GM12878 (cell line): ENCODE results near the gene TJAP1. TPM values are rescaled to one million over a fixed set of nuclear protein-coding genes. Genes with fewer than 3 reads are reported as not detected.

Experiments used
- ATAC-seq: fragments of 200-7000 bp; cut with Tn5 transposase; 3 replicates; pipeline ENCODE4 v1.9.1; 2020; ENCODE audit warnings: mild to moderate bottlenecking, moderate library complexity
- BruUV-seq: library from RNA; stranded (reverse); fragments of 400-500 nt; replicated peaks from 2 replicates; lab custom pipeline; 2021; lab: Mats Ljungman, UMichigan
- CTCF ChIA-PET: fragments of 300-600 bp; sonication (Branson Sonifier 250); formaldehyde crosslinking; extraction: SDS; loops from one replicate; lab custom pipeline; 2021; ENCODE audit warnings: inconsistent platforms; lab: Yijun Ruan, JAX
- POLR2A ChIA-PET: fragments of 350-600 bp; formaldehyde crosslinking; extraction: SDS; loops from one replicate; lab custom pipeline; 2021; ENCODE audit warnings: inconsistent platforms; lab: Charles Lee
- RAD21 ChIA-PET: fragments of 300-600 bp; sonication (Branson Sonifier 250); formaldehyde crosslinking; loops from one replicate; lab custom pipeline; 2023; ENCODE audit warnings: antibody characterized with exemption; ENCODE audit not compliant: unreplicated experiment; lab: Charles Lee
- SMC1A ChIA-PET: fragments of 300-600 bp; sonication (Branson Sonifier 250); formaldehyde crosslinking; loops from one replicate; lab custom pipeline; 2023; ENCODE audit not compliant: unreplicated experiment, uncharacterized antibody; lab: Charles Lee
- DNase-seq: peaks from one replicate; pipeline ENCODE4 v3.0.0-alpha.2; 2011; ENCODE audit warnings: low read depth, low spot score
- FAIRE-seq: peaks from 3 replicates; lab custom pipeline; 2011; peaks lifted over from hg19 to GRCh38; lab: Jason Lieb, UNC
- H2AFZ ChIP-seq: 2 replicates; pipeline ENCODE4 v1.6.0; 2011; ENCODE audit warnings: low read depth, low read length, control low read depth; ENCODE audit not compliant: control insufficient read depth
- H3K27ac ChIP-seq: 2 replicates; pipeline ENCODE4 v1.5.1; 2011; ENCODE audit warnings: control low read depth; ENCODE audit not compliant: control insufficient read depth, insufficient read depth
- H3K27me3 ChIP-seq, 2 experiments: replicated peaks in 1 of 2; 2 replicates each; pipeline versions ENCODE4 v1.6.0 to v1.6.1; 2011; ENCODE audit warnings: low read length in 1 of 2; ENCODE audit not compliant: control insufficient read depth in 2 of 2, insufficient read depth in 2 of 2
- H3K36me3 ChIP-seq, 2 experiments: 2 replicates each; pipeline ENCODE4 v1.5.1; 2011; ENCODE audit warnings: low read length in 1 of 2; ENCODE audit not compliant: control insufficient read depth in 2 of 2, insufficient read depth in 2 of 2
- H3K4me1 ChIP-seq: 2 replicates; pipeline ENCODE4 v1.6.1; 2011; ENCODE audit warnings: mild to moderate bottlenecking, low read length, moderate library complexity, mixed read lengths; ENCODE audit not compliant: control insufficient read depth, insufficient read depth
- H3K4me2 ChIP-seq: 2 replicates; pipeline ENCODE4 v1.6.0; 2011; ENCODE audit warnings: control low read depth; ENCODE audit not compliant: control insufficient read depth, insufficient read depth
- H3K4me3 ChIP-seq: fragments of 200-600 bp; sonication (generic); 2 replicates; pipeline ENCODE4 v1.5.1; 2016
- H3K79me2 ChIP-seq: 2 replicates; pipeline ENCODE4 v1.6.0; 2011; ENCODE audit warnings: low read length; ENCODE audit not compliant: control insufficient read depth, insufficient read depth
- H3K9ac ChIP-seq: 2 replicates; pipeline ENCODE4 v1.8.0; 2011; ENCODE audit warnings: low read length, control low read depth, mixed read lengths; ENCODE audit not compliant: control insufficient read depth, insufficient read depth
- H3K9me3 ChIP-seq: replicated peaks from 3 replicates; pipeline ENCODE4 v1.5.1; 2011; ENCODE audit warnings: mild to moderate bottlenecking, low read length; ENCODE audit not compliant: control insufficient read depth, insufficient read depth
- H4K20me1 ChIP-seq: 2 replicates; pipeline ENCODE4 v1.6.0; 2011; ENCODE audit not compliant: control insufficient read depth, insufficient read depth
- EED ChIP-seq: sonication (generic); IDR thresholded peaks from 2 replicates; pipeline ENCODE4 v1.6.1; 2016; ENCODE audit warnings: antibody characterized with exemption, low read depth
- ESRRA ChIP-seq: IDR thresholded peaks from 2 replicates; pipeline ENCODE4 v1.6.1; 2012; ENCODE audit warnings: mild to moderate bottlenecking, low read length, improper control_type of control experiment
- IRF4 ChIP-seq: IDR thresholded peaks from 2 replicates; pipeline ENCODE4 v1.6.1; 2011; ENCODE audit warnings: low read depth, low read length
- MXI1 ChIP-seq: fragments of 150-350 bp; IDR thresholded peaks from 2 replicates; pipeline ENCODE4 v1.6.1; 2011; ENCODE audit warnings: low read depth, mild to moderate bottlenecking, inconsistent platforms, low read length, improper control_type of control experiment
- PAX5 ChIP-seq: IDR thresholded peaks from 2 replicates; pipeline ENCODE4 v1.6.1; 2011; ENCODE audit warnings: low read depth, low read length, borderline replicate concordance
- POLR2AphosphoS5 ChIP-seq: IDR thresholded peaks from 2 replicates; pipeline ENCODE4 v1.6.1; 2011; ENCODE audit warnings: mild to moderate bottlenecking, low read length, inconsistent platforms
- RB1 ChIP-seq: fragments of 450-650 bp; formaldehyde crosslinking; IDR thresholded peaks from 2 replicates; pipeline ENCODE4 v1.6.1; 2017; ENCODE audit warnings: mild to moderate bottlenecking, borderline replicate concordance
- TCF7 ChIP-seq: IDR thresholded peaks from 2 replicates; pipeline ENCODE4 v1.6.1; 2014; ENCODE audit warnings: antibody characterized with exemption, borderline replicate concordance
- WRNIP1 ChIP-seq: IDR thresholded peaks from 2 replicates; pipeline ENCODE4 v1.6.1; 2011; ENCODE audit warnings: low read depth, low read length, improper control_type of control experiment, borderline replicate concordance
- YY1 ChIP-seq: IDR thresholded peaks from 2 replicates; pipeline ENCODE4 v1.6.1; 2011; ENCODE audit warnings: low read depth, mild to moderate bottlenecking, low read length
- WGBS: methylation state at CpG from one replicate; pipeline ENCODE4 v1.1.6; 2016; ENCODE audit warnings: low lambda C conversion rate; ENCODE audit not compliant: insufficient replicate concordance, insufficient coverage; ENCODE audit errors: missing lambda C conversion rate; 5-methylcytosine and 5-hydroxymethylcytosine counted together
- in situ Hi-C: fragments of 300-500 bp; cut with MboI; formaldehyde crosslinking; loops from 9 replicates; pipeline ENCODE4 v1.14.3; 2018; ENCODE audit warnings: mixed read lengths
- intact Hi-C: fragments of 100-400 bp; cut with micrococcal nuclease; formaldehyde crosslinking; loops from one replicate; pipeline ENCODE4 v1.14.2; 2022; ENCODE audit not compliant: unreplicated experiment
- polyA plus RNA-seq, 11 experiments: library from polyadenylated mRNA; depleted of rRNA in 4 of 11; unstranded in 6 of 11; stranded (reverse) in 5 of 11; fragments of >200 nt; fragmentation: Nextera tagmentation in 4 of 11; fragmentation: Illumina TruSeq in 1 of 11; extraction: Ambion mirVana in 4 of 11; extraction: Trizol in 1 of 11; gene quantifications; 1 replicate in 1 of 11; 2 replicates in 10 of 11; pipeline versions ENCODE4 v1.2.1 to v1.2.3, GENCODE V29; 2011 to 2016; ENCODE audit warnings: inconsistent platforms in 2 of 11, missing spikeins in 2 of 11, low read depth in 1 of 11
- total RNA-seq, 4 experiments: library from RNA; depleted of rRNA in 3 of 4; stranded (reverse); fragments of >200 nt in 3 of 4; fragmentation: Illumina TruSeq in 1 of 4; extraction: Trizol in 1 of 4; gene quantifications; 2 replicates each; pipeline versions ENCODE4 v1.2.1 to v1.2.3, GENCODE V29; 2013 to 2021
- TF ChIP-seq, protein P1 (sequence below): fragments of 450-650 bp; IDR thresholded peaks from 2 replicates; pipeline ENCODE4 v1.6.1; 2017; ENCODE audit warnings: mild to moderate bottlenecking, moderate library complexity
- TF ChIP-seq, protein P2 (sequence below): fragments of 450-650 bp; IDR thresholded peaks from 2 replicates; pipeline ENCODE4 v1.6.1; 2014; ENCODE audit warnings: mild to moderate bottlenecking
- TF ChIP-seq, protein P3 (sequence below): fragments of 450-650 bp; IDR thresholded peaks from 2 replicates; pipeline ENCODE4 v1.6.1; 2018; ENCODE audit warnings: borderline replicate concordance, mild to moderate bottlenecking; ENCODE audit not compliant: partially characterized antibody
- TF ChIP-seq, protein P4 (sequence below): fragments of 450-650 bp; formaldehyde crosslinking; IDR thresholded peaks from 2 replicates; pipeline ENCODE4 v1.4.0; 2022; ENCODE audit warnings: mild to moderate bottlenecking, moderate library complexity

The TJAP1 gene
- total and polyA plus RNA-seq, 10 of the 15 experiments (the other 5 are each of a cell fraction or from before 2014, with no cell fraction given) = 0.11 to 22.6 (median 12.8) TPM

DNA sequence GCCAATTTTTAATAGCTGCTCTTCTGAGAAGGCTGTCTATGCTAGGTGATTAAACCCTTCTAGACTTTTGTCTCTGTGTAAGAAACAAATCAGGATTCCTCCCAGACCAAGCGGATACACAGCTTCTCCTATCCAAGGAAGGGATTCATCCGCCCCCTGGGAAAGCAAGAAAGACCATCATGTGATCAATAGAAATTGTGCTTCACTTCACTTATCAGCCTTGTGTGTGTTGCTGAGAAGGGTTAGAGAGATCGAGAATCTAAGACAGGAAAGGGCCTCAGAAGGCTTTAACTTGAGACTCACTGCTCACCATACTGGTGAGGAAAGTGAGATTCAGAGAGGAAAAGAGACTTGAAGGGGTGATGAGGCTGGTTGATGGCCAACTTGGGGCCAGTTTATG, 48.5 kb upstream of the TJAP1 start:
- ChIA-PET SMC1A (interaction anchor here (1.0 to 1.4 kb wide), 4 partner anchors 31 to 73 kb away, joined by 3 to 6 read pairs (median 4); no protein-coding TSS in a partner anchor), POLR2A (interaction anchor here (0.6 to 1.0 kb wide), 2 partner anchors 48 to 58 kb away, joined by 4 to 5 read pairs; partner anchors contain the start of gene TJAP1), CTCF (interaction anchor here (0.7 to 2.1 kb wide), 5 partner anchors 10 to 165 kb away, joined by 3 to 6 read pairs (median 3); partner anchors contain the start of gene CRIP3), RAD21 (no interaction called here)
- Histone ChIP-seq H2AFZ (no peak overlapping the region), H3K9ac (peak overlapping the region; percentile 86), H3K4me2 (peak overlapping the region; percentile 98), H4K20me1 (no peaks in the 10 kb centered on the region), H3K36me3 (peaks cover 3 to 4% of the 10 kb centered on the region in 2 experiments; a peak in 3 of 4 replicates), H3K4me3 (peak overlapping the region; percentile 90), H3K27me3 (no peaks in the 10 kb centered on the region), H3K4me1 (peaks cover 10% of the 10 kb centered on the region), H3K9me3 (no peaks in the 10 kb centered on the region), H3K27ac (peak overlapping the region; percentile 79), H3K79me2 (peaks cover 22% of the 10 kb centered on the region)
- WGBS = 66% methylated on average over 3 of the region's 3 CpGs
- no peak for DNase-seq
- no peak for ATAC-seq
- no TSS peak for BruUV-seq
- in situ Hi-C loops (no loop called here), intact Hi-C loops (no loop called here)
- TF ChIP-seq YY1 (no peak), PAX5 (no peak), EED (no peak), ESRRA (no peak), POLR2AphosphoS5 (no peak), IRF4 (no peak), RB1 (no peak), MXI1 (no peak), WRNIP1 (no peak), TCF7 (no peak)
- TF ChIP-seq, protein P1, sequence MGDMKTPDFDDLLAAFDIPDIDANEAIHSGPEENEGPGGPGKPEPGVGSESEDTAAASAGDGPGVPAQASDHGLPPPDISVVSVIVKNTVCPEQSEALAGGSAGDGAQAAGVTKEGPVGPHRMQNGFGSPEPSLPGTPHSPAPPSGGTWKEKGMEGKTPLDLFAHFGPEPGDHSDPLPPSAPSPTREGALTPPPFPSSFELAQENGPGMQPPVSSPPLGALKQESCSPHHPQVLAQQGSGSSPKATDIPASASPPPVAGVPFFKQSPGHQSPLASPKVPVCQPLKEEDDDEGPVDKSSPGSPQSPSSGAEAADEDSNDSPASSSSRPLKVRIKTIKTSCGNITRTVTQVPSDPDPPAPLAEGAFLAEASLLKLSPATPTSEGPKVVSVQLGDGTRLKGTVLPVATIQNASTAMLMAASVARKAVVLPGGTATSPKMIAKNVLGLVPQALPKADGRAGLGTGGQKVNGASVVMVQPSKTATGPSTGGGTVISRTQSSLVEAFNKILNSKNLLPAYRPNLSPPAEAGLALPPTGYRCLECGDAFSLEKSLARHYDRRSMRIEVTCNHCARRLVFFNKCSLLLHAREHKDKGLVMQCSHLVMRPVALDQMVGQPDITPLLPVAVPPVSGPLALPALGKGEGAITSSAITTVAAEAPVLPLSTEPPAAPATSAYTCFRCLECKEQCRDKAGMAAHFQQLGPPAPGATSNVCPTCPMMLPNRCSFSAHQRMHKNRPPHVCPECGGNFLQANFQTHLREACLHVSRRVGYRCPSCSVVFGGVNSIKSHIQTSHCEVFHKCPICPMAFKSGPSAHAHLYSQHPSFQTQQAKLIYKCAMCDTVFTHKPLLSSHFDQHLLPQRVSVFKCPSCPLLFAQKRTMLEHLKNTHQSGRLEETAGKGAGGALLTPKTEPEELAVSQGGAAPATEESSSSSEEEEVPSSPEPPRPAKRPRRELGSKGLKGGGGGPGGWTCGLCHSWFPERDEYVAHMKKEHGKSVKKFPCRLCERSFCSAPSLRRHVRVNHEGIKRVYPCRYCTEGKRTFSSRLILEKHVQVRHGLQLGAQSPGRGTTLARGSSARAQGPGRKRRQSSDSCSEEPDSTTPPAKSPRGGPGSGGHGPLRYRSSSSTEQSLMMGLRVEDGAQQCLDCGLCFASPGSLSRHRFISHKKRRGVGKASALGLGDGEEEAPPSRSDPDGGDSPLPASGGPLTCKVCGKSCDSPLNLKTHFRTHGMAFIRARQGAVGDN = no peak
- TF ChIP-seq, protein P2, sequence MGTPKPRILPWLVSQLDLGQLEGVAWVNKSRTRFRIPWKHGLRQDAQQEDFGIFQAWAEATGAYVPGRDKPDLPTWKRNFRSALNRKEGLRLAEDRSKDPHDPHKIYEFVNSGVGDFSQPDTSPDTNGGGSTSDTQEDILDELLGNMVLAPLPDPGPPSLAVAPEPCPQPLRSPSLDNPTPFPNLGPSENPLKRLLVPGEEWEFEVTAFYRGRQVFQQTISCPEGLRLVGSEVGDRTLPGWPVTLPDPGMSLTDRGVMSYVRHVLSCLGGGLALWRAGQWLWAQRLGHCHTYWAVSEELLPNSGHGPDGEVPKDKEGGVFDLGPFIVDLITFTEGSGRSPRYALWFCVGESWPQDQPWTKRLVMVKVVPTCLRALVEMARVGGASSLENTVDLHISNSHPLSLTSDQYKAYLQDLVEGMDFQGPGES = no peak
- TF ChIP-seq, protein P3, sequence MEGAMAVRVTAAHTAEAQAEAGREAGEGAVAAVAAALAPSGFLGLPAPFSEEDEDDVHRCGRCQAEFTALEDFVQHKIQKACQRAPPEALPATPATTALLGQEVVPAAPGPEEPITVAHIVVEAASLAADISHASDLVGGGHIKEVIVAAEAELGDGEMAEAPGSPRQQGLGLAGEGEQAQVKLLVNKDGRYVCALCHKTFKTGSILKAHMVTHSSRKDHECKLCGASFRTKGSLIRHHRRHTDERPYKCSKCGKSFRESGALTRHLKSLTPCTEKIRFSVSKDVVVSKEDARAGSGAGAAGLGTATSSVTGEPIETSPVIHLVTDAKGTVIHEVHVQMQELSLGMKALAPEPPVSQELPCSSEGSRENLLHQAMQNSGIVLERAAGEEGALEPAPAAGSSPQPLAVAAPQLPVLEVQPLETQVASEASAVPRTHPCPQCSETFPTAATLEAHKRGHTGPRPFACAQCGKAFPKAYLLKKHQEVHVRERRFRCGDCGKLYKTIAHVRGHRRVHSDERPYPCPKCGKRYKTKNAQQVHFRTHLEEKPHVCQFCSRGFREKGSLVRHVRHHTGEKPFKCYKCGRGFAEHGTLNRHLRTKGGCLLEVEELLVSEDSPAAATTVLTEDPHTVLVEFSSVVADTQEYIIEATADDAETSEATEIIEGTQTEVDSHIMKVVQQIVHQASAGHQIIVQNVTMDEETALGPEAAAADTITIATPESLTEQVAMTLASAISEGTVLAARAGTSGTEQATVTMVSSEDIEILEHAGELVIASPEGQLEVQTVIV = no peak
- TF ChIP-seq, protein P4, sequence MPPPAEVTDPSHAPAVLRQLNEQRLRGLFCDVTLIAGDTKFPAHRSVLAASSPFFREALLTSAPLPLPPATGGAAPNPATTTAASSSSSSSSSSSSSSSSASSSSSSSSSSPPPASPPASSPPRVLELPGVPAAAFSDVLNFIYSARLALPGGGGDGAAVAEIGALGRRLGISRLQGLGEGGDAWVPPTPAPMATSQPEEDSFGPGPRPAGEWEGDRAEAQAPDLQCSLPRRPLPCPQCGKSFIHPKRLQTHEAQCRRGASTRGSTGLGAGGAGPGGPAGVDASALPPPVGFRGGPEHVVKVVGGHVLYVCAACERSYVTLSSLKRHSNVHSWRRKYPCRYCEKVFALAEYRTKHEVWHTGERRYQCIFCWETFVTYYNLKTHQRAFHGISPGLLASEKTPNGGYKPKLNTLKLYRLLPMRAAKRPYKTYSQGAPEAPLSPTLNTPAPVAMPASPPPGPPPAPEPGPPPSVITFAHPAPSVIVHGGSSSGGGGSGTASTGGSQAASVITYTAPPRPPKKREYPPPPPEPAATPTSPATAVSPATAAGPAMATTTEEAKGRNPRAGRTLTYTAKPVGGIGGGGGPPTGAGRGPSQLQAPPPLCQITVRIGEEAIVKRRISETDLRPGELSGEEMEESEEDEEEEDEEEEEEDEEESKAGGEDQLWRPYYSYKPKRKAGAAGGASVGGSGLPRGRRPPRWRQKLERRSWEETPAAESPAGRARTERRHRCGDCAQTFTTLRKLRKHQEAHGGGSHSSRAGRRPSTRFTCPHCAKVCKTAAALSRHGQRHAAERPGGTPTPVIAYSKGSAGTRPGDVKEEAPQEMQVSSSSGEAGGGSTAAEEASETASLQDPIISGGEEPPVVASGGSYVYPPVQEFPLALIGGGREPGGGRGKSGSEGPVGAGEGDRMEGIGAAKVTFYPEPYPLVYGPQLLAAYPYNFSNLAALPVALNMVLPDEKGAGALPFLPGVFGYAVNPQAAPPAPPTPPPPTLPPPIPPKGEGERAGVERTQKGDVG = no peak
- no peak for FAIRE-seq
